HPDE6-E6E7 (cell line): ENCODE results near the gene GSTP1.
"Not testable (repeated sequence)": the region's sequence is repeated elsewhere in the genome, so short reads cannot be mapped to it uniquely, and the experiment has no call there.

Source experiments
- DNase-seq: peaks from one replicate; pipeline ENCODE4 v3.0.0; 2011; ENCODE audit warnings: missing footprints; ENCODE audit errors: extremely low spot score

Gene GSTP1

GRCh38 chr11:67583247-67584204 lies at the start of gene GSTP1:
TSS of gene GSTP1 (plus strand) at chr11:67583812. CDS start at chr11:67583844, 32 bp downstream.
- DNase-seq: peak; percentile 67

- DNase-seq: no peak
Observed at GRCh38 chr11:67534070-67534679, 49.4 kb upstream of the GSTP1 start.

GRCh38 chr11:67535561-67535960 lies 48.1 kb upstream of the GSTP1 start:
- no peak for DNase-seq

- no peak for DNase-seq
Observed at GRCh38 chr11:67538306-67538705, 45.3 kb upstream of the GSTP1 start.

GRCh38 chr11:67538823-67539505 lies 44.6 kb upstream of the GSTP1 start:
- no peak for DNase-seq

GRCh38 chr11:67539550-67539949 lies 44.1 kb upstream of the GSTP1 start:
- DNase-seq: no peak

GRCh38 chr11:67541198-67541597 lies 42.4 kb upstream of the GSTP1 start:
- DNase-seq: no peak

GRCh38 chr11:67542169-67542568 lies 41.4 kb upstream of the GSTP1 start:
- DNase-seq: no peak

- DNase-seq: no peak
Observed at GRCh38 chr11:67542971-67543370, 40.6 kb upstream of the GSTP1 start.

- no peak for DNase-seq
Observed at GRCh38 chr11:67543585-67543984, 40.0 kb upstream of the GSTP1 start.

GRCh38 chr11:67544616-67545242 lies 38.9 kb upstream of the GSTP1 start:
- no peak for DNase-seq

- DNase-seq: no peak
Observed at GRCh38 chr11:67545280-67545679, 38.3 kb upstream of the GSTP1 start.

GRCh38 chr11:67548112-67548511 lies 35.5 kb upstream of the GSTP1 start:
- DNase-seq: not testable (repeated sequence)

- DNase-seq: no peak
Observed at GRCh38 chr11:67548555-67549110, 35.0 kb upstream of the GSTP1 start.

GRCh38 chr11:67551127-67551526 lies 32.5 kb upstream of the GSTP1 start:
- no peak for DNase-seq

- DNase-seq: not testable (repeated sequence)
Observed at GRCh38 chr11:67551697-67552096, 31.9 kb upstream of the GSTP1 start.

- no peak for DNase-seq
Observed at GRCh38 chr11:67556244-67556643, 27.4 kb upstream of the GSTP1 start.

- DNase-seq: no peak
Observed at GRCh38 chr11:67558084-67558772, 25.4 kb upstream of the GSTP1 start.

- no peak for DNase-seq
Observed at GRCh38 chr11:67561971-67562619, 21.5 kb upstream of the GSTP1 start.

- no peak for DNase-seq
Observed at GRCh38 chr11:67562963-67563704, 20.5 kb upstream of the GSTP1 start.
